ENCODE results near the gene ABCC4.

Gene ABCC4

GRCh38 chr13:95120650-95121049, 180.6 kb downstream of the ABCC4 start:
- no peak for DNase-seq (ENCODE audit: low read depth in 2 of 2)

GRCh38 chr13:95118541-95119324, 182.5 kb downstream of the ABCC4 start:
- DNase-seq (ENCODE audit: low read depth in 2 of 2): no peak

- no peak for DNase-seq (ENCODE audit: low read depth in 2 of 2)
These were observed 184.2 kb downstream of the ABCC4 start for GRCh38 chr13:95117092-95117491.

- no peak for DNase-seq (ENCODE audit: low read depth in 2 of 2)
These were observed 185.7 kb downstream of the ABCC4 start for GRCh38 chr13:95115525-95115924.

- no peak for DNase-seq (ENCODE audit: low read depth in 2 of 2)
These were observed 187.7 kb downstream of the ABCC4 start for GRCh38 chr13:95113601-95114000.

- no peak for DNase-seq (ENCODE audit: low read depth in 2 of 2)
These were observed 188.4 kb downstream of the ABCC4 start for GRCh38 chr13:95112883-95113282.

- DNase-seq (ENCODE audit: low read depth in 2 of 2): no peak
These were observed 189.6 kb downstream of the ABCC4 start for GRCh38 chr13:95111608-95112007.

- DNase-seq (ENCODE audit: low read depth in 2 of 2): no peak
These were observed 194.7 kb downstream of the ABCC4 start for GRCh38 chr13:95106562-95106961.

- no peak for DNase-seq (ENCODE audit: low read depth in 2 of 2)
These were observed 200.5 kb downstream of the ABCC4 start for GRCh38 chr13:95100525-95101433.

- DNase-seq (ENCODE audit: low read depth in 2 of 2): no peak
These were observed 201.7 kb downstream of the ABCC4 start for GRCh38 chr13:95099541-95099940.

GRCh38 chr13:95098916-95099315, 202.3 kb downstream of the ABCC4 start:
- DNase-seq (ENCODE audit: low read depth in 2 of 2): no peak

- DNase-seq (ENCODE audit: low read depth in 2 of 2): no peak
These were observed 209.5 kb downstream of the ABCC4 start for GRCh38 chr13:95091755-95092154.

GRCh38 chr13:95087746-95088305, 213.4 kb downstream of the ABCC4 start:
- DNase-seq (ENCODE audit: low read depth in 2 of 2): no peak

- DNase-seq (ENCODE audit: low read depth in 2 of 2): no peak
These were observed 214.5 kb downstream of the ABCC4 start for GRCh38 chr13:95086761-95087160.

GRCh38 chr13:95083758-95084157, 217.5 kb downstream of the ABCC4 start:
- DNase-seq (ENCODE audit: low read depth in 2 of 2): no peak

GRCh38 chr13:95083066-95083465, 218.2 kb downstream of the ABCC4 start:
- DNase-seq (ENCODE audit: low read depth in 2 of 2): no peak

GRCh38 chr13:95075506-95075905, 225.7 kb downstream of the ABCC4 start:
- no peak for DNase-seq (ENCODE audit: low read depth in 2 of 2)

GRCh38 chr13:95074820-95075219, 226.4 kb downstream of the ABCC4 start:
- DNase-seq (ENCODE audit: low read depth in 2 of 2): no peak

- DNase-seq (ENCODE audit: low read depth in 2 of 2): no peak
These were observed 227.4 kb downstream of the ABCC4 start for GRCh38 chr13:95073747-95074311.

- DNase-seq (ENCODE audit: low read depth in 2 of 2): no peak
These were observed 233.9 kb downstream of the ABCC4 start for GRCh38 chr13:95067303-95067702.

GRCh38 chr13:95060014-95060519, 241.2 kb downstream of the ABCC4 start:
- DNase-seq (ENCODE audit: low read depth in 2 of 2): no peak

GRCh38 chr13:95059306-95059705, 241.9 kb downstream of the ABCC4 start:
- DNase-seq (ENCODE audit: low read depth in 2 of 2): no peak

Measured in activated CD4-positive, alpha-beta T cell treated with anti-CD3 and anti-CD28 coated beads for 24 hours (primary cell).